ENCODE measurements around the gene FRZB.

Gene FRZB

GRCh38 chr2:182866095-182866460 is 359 bp downstream of the FRZB start:
- no peak for DNase-seq (ENCODE audit: low read depth, low spot score)
- CTCF ChIA-PET, result interaction anchor here (0.7 to 0.9 kb wide), 2 partner anchors 47 to 75 kb away, joined by 3 read pairs; no protein-coding TSS in a partner anchor
- peak overlapping the region; percentile 59 for H3K4me3 ChIP-seq (ENCODE audit: low read depth, low read length)
- no peak for TF ChIP-seq CTCF (IDR thresholded peaks at IDR 0.05; ENCODE audit: insufficient read depth, low read length, missing control alignments)
- POLR2A ChIA-PET, result no interaction called here

GRCh38 chr2:182864949-182865570 is 1.4 kb downstream of the FRZB start:
- DNase-seq (ENCODE audit: low read depth, low spot score), result no peak
- H3K4me3 ChIP-seq (ENCODE audit: low read depth, low read length), result no peak overlapping the region
- POLR2A ChIA-PET, result no interaction called here
- no peak for TF ChIP-seq CTCF (IDR thresholded peaks at IDR 0.05; ENCODE audit: insufficient read depth, low read length, missing control alignments)
- CTCF ChIA-PET, result no interaction called here

- no peak for DNase-seq (ENCODE audit: low read depth, low spot score)
- no peak for TF ChIP-seq CTCF (IDR thresholded peaks at IDR 0.05; ENCODE audit: insufficient read depth, low read length, missing control alignments)
- POLR2A ChIA-PET, result no interaction called here
- no peak overlapping the region for H3K4me3 ChIP-seq (ENCODE audit: low read depth, low read length)
- CTCF ChIA-PET, result no interaction called here
These were observed 2.8 kb downstream of the FRZB start for GRCh38 chr2:182863642-182864041.

GRCh38 chr2:182862091-182862490 is 4.3 kb downstream of the FRZB start:
- ChIA-PET CTCF (no interaction called here), POLR2A (no interaction called here)
- no peak for TF ChIP-seq CTCF (IDR thresholded peaks at IDR 0.05; ENCODE audit: insufficient read depth, low read length, missing control alignments)
- no peak for DNase-seq (ENCODE audit: low read depth, low spot score)
- no peak overlapping the region for H3K4me3 ChIP-seq (ENCODE audit: low read depth, low read length)

- TF ChIP-seq CTCF (IDR thresholded peaks at IDR 0.05; ENCODE audit: insufficient read depth, low read length, missing control alignments), result no peak
- H3K4me3 ChIP-seq (ENCODE audit: low read depth, low read length), result no peak overlapping the region
- CTCF ChIA-PET, result no interaction called here
- POLR2A ChIA-PET, result no interaction called here
- no peak for DNase-seq (ENCODE audit: low read depth, low spot score)
These were observed 5.6 kb downstream of the FRZB start for GRCh38 chr2:182860858-182861257.

- TF ChIP-seq CTCF (IDR thresholded peaks at IDR 0.05; ENCODE audit: insufficient read depth, low read length, missing control alignments), result no peak
- DNase-seq (ENCODE audit: low read depth, low spot score), result no peak
- no peak overlapping the region for H3K4me3 ChIP-seq (ENCODE audit: low read depth, low read length)
- CTCF ChIA-PET, result no interaction called here
- POLR2A ChIA-PET, result no interaction called here
These were observed 7.8 kb downstream of the FRZB start for GRCh38 chr2:182858671-182859070.
